DMS53 treated with DMSO at 0.1 percent for 48 hours (cell line): Measurements from ENCODE around the gene ANK2.

ENCODE experiments used
- DNase-seq: peaks from one replicate; lab custom pipeline; 2025; ENCODE audit not compliant: unreplicated experiment; lab: John Stamatoyannopoulos, UW

Gene ANK2

DNA sequence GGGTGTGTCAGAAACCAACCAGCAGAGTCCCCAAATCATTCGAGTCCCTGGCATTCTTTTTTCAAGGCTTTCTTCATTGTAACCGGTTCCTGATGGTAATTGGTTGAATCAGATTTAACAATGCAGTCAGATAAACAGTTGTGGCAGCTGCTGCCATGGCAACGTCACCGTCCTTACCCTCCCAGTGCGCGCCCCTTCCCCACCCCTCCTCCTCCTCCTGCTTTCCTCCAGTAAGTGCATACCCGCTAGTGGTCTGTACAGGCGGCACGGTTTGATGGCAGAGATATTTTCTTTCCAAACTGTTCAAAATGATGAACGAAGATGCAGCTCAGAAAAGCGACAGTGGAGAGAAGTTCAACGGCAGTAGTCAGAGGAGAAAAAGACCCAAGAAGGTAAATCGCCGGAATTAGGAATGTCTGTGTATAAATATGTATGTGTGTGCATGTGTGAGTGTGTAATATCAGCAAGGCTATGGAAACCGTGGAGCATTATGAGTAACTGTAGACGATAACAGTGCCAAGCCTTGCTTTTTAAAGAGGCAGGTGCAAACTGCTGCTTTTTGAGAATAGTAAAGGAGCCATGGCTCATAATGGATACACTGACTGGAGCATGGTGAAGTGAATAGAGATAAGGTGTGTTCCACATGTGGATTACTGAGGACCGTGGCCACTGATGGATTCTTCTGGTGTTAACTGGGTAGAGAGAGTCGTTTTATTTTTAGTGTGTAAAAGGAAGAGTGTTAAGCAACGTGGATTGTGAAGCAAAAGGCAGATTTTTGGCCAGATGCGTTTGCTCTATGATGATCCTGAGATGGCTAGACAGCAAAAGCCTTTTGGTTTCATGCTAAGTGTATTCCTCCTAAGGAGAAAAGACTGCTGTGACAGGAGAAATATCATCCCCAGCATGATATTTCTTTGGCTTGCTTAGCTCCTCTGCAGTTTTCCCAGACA, at the start of gene ANK2:
Gene ANK2, plus strand, starts transcription at position 233 of the 950 bp plus-strand sequence. Its CDS starts 76 bp downstream, at position 309.
- no peak for DNase-seq

DNA sequence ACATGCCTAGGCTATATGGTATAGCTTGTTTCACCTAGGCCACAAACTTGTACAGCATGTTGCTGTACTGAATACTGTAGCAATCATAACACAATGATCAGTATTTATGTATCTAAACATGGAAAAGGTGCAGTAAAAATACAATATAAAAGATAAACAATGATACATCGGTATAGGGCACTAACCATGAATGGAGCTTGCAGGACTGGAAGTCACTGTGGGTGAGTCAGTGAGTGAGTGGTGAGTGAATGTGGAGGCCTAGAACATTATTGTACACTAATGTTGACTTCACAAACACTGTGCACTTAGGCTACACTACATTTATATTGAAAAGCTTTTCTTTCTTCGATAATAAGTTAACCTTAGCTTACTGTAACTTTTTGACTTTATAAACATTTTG, 45.6 kb upstream of the ANK2 start:
- no peak for DNase-seq

DNA sequence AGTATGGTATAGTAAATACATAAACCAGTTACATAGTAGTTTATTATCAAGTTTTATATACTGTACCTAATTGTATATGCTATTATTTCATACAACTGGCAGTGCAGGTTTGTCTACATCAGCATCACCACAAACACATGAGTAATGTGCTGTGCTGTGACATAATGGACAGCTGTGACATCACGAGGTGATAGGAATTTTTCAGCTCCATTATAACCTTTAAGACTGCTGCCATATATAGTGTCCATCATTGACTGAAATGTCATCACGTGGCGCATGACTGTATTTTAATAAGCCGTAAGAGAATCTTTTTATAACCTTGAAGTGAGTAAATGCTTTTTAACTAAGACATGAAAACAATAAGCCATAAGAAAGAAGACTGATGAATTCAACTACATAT, 44.8 kb upstream of the ANK2 start:
- DNase-seq: no peak

DNA sequence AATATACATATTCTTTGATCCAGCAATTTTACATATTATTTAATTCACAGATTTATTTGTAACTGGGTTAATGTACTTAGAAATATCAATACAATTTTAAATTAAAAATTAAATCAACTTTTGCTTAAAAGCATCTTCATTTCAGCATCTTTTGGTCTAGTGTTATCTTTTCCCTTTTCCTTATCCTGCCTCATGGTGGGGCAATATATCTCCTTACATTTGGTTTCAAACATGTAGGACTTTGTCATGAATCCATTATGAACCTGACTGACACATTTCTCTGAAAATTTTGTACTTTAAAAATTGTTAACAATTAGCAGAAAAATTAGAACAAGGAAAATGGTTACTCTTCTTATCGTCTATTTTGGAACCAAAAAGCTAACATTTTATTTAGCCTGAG, 42.8 kb upstream of the ANK2 start:
- no peak for DNase-seq

DNA sequence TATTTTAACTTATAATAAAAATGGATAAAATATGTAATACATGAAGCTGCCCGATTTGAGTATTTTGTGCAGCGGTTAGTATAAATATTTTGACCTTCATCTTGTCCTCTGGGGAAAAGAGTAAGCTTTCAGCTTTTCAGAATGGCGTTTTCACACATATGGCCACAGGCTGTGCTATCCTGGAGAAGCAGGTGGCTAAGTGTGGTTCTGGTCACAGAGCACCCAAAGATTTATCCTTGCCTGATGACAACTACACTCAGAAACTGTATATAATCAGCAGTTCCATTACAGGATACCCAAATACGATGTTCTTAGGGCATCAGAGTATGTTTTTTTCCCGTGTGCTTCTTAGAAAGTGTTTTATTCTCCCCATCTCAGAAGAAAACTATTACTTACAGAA, 42.3 kb upstream of the ANK2 start:
- no peak for DNase-seq

DNA sequence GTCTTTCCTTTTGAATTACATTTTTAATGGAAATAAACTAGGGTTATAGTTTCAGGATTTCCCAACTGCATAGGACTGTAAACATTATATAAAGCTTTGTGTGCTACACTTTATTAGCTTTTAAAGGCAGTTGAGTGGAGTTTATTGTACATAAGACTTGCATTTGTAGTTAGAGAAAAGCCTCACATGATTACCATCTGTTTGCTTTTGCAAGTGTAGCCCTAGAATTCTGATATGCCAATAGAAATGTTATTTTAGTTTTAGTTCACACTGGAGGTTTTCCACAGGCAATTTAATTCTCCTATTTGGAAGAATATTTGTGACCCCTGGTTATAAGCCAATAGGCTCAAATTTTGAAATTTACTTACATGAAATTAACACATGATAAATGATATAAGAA, 41.3 kb upstream of the ANK2 start:
- no peak for DNase-seq

DNA sequence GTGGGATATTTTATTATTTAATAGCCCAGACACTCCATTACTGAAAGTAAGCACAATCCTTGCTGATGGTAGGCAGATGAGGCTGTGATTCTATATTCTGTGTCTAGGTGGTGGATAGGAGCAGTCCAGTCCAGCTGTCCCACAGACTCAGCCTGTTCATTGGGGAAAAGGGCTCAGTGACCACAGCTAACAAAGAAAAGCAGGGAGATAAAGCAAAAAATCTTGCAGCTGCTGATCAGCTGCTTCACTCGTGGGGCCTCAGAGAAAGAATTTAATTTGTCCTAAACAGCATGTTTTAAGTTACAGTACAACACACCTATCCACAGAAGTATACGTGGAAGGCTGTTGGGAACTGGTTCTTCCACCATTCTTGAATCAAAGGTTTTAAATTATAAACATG, 40.7 kb upstream of the ANK2 start:
- DNase-seq: no peak

DNA sequence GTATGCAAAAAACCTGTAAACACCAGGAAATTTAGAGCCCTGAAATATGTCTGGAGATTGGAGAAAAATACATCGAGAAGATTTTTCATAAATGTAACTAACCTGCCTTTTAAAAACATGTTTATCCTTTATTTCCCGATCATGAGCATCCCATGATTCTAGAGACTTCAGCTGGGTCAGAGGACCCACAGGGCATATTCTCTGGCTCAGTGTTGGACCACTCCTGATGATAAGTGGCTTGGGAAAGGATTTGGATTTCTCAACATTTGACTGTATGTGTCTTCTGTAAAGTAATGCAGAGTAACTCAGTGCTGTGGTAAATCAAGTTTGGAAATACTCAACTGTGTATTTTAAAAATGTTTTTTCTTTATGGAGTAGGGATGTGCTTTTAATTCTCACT, 40.0 kb upstream of the ANK2 start:
- no peak for DNase-seq

DNA sequence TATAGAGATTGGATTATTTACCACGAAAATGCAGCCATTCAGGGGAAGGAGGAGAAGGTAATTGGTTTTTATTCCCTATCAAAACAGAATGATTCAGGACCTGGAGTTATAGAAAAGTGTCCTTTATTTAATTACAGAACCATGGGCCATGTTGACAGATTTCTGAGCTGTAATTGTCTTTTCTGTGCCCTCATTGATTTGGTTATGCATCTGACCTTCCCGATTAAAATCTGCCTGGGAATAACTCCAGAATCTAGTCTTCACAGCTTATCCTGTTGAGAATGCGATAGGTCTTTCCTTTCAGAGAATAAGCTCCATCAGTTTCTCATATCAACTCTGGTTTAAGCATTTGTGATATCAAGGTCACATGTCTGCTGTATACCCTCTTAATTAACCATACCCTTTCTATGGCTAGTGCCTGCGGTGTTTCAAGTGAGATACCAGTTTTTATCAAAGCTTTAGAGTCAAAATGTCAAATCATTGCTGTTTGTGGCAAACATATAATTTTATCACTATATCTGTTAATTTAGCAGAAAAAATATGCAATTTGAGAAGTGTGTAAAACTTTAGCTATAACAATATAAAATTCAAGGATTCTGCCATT, 37.2 kb upstream of the ANK2 start:
- no peak for DNase-seq

DNA sequence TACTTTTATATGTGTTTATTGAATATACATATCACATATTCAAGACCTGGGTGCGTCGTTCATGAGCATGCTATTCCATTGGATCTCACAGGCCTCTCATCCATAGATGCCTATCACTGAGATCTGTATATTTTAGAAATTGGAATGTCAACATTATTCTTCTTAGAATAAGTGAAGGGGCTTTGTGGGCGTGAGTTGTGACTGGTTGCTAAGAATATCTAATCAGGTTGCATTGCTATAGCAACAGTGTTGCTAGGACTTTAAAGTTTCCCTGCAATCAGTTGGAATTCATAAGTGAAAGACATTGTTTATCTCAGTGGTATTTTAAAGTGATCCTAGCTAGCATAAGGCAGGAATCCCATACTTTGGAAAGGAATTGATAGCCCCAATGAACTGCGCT, 36.7 kb upstream of the ANK2 start:
- DNase-seq: no peak

DNA sequence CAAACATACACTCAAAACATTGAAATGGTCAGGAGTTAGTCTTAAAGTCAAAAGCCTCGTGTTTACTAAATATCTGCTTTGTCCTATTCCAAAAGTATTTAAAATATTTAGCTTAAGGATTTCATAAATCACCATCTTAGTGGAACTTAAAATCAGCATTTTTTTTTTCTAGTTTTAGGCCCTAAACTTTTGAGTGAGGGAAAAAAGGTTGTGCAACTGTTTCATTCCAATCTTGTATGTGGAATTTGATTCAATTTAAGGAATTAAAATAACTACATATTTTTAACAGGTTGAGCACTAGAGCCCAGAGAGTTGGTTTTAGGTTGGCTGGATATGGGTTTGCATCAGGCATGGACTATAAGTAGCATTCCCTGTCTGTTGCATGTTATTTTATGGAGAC, 35.7 kb upstream of the ANK2 start:
- DNase-seq: no peak

DNA sequence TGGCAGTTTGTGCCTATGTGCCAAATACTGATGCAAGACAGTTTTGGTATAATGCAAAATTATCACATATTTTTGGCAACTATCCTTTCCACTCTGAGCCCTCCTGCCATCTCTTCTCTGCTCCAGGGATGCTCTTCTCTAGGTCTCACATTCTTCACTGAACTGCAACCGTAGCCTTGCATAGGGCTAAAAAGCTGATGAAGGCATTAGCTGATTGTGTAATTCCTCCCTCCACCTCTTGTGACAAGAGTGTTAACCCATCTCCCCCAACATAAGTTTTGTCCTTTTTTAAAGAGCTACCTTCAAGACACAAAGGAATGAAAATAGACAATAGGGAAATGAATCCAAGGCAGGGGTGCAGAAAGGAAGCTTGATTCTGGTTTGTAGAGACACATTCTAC, 33.1 kb upstream of the ANK2 start:
- DNase-seq: no peak

DNA sequence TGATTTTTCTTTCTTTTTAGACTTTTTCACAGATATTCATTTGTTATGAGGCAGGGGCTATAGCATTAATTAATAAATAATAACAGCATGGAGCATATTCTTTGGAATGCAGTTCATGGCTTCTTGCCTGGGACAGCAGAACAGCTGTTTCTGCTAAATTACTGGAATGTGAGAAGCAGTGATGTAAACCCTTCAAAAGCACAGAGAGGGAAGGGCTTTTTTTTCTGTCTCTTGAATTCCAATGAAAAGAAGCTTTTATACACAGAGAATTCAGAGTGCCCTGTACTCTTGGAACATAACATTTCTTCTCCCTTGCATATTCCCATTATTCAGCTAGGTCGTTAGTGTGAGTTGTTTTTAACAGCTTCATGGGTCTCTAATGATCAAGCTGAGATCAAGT, 28.5 kb upstream of the ANK2 start:
- no peak for DNase-seq

DNA sequence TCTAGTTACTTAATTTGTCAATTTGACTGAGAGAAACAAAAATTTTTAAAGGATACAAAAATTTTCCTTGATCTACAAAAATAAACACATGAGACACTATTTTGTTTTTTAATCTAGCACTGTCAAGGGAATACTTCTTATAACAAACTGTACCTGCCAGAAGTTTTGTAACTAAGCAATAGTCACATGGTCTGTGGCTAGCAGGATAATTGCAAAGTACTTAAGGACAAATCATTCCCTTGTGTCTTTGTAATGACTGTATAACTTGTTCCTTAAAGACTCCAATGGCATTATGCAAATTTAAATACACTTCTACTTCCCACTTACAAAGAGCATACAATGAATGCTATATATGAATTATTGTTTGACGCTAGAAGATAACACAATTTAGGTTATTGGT, 25.1 kb upstream of the ANK2 start:
- DNase-seq: no peak

DNA sequence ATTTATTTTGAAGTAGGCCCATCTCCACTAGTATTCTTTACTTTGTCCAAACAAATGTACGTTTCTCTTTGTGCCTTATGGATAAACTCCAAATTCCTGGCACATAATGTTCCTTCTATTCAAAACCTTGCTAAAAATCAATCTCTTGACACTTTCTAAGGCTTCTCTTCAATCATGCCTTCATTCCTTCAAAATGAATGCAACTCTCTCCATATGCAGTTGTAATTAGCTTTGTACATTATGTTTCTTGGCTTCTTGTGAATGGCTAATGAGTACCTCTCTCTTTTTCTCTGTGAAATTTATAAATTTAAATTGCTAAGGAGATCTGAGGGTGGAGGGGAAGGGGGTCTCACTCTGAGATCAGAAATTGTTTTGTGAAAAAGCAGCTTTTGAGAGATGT, 24.0 kb upstream of the ANK2 start:
- DNase-seq: no peak

DNA sequence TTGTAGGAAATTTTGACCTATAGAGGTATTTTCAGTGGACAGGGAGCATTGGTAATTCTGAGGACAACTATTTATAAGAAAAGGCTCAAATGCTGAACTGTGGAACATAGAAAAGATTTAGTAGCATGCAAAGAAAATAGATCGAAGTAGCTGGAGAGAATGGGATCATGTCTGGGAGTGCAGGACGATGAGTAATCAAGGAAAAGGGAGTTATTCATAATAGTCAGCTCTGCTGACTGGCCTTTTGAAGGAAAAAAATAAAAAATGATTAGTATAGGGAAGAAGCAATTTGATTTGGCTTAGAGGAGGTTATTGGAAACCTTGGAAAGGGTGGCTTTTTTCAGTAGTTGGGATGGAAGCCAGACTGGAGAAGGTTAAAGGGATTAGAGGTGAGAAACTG, 22.9 kb upstream of the ANK2 start:
- DNase-seq: no peak

DNA sequence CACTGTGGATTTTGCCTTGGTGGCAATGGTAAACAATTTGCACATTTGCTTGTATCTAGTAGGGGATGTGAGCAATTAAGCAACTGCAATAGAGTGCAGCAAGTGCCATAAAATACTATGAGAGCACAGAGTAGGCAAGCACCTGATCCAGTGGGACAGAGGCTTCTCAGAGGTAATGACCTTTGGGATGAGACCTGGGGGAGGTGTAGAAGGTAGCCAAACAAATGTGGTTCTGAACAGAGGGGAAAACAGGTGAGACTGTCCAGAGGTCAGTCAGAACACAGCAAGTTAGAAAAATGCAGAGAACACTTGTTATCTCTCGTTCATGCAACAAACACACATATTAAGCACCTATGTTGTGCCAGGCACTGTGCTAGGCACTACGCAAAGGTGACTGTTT, 21.4 kb upstream of the ANK2 start:
- no peak for DNase-seq

DNA sequence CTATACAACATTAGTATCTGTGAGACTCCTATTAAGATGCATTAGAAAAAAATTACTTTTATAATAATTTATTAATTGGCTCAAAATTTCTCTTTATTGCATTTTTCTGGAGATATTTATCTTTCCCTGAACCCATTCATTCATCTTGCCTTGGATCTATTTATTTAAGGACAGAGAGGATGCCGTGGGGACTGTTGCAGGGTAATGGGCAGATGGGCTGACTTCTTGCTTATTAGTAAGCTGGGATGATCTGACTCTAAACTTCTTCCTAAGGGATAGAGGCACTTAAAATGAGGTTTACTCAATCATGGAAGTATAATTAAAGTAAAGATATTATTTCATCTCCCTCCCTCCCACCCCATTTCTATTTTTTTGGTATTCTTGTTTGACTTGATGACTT, 18.2 kb upstream of the ANK2 start:
- DNase-seq: no peak

DNA sequence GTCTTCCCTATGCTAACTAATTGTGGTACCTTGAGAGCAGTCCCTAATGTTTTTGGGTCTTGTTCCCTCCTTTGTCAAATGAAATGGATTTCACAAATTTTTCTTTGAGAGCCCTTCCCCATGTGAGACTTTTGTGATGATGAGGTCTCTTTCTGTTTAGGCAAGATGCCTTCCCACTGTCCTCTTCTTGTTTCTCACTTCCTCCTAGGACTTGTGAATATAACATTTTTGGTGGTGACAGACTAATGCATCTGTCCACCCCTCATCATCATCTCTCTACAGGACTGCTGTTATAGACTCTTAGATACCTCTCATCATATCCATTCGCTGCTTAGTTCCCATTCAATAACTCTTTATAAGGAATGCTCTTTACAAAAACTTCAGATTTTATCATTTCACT, 8.7 kb upstream of the ANK2 start:
- DNase-seq: no peak

DNA sequence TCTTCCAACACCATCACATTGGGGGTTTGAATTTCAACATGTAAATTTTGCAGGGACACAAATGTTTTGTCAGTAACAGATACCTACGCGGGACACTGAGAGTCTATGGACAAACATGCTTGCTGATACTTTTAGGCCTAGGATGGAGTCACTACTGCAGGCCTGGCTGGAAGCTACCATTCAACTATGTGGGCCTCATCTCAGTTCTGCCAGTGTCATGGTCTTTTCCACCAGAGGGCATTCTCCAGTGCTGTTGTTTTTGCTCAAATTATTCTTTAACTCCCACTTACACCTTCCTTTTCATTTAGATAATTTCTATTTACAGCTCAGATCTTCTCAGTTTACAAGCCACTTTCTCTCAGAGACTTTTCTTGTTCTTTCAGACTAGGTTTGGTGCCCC, 7.0 kb upstream of the ANK2 start:
- DNase-seq: no peak

DNA sequence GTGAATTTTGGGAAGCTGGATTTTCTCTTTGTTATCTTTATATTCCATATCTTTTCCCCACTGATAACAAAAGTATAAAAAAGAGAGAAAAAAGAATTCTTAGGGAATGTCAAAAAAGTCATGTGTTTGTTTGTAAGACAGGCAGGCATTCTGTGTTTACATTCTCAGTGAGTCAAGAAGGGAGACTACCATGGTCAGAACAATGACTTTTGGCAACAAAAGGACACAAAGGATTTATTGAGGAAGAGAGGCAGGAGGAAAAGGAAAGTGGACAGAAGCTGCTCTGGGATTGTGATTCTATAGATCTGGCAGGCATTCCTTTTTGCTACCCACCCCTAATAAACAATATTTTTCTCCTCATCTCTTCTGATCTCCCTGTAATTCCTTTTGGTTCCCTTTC, 5.9 kb upstream of the ANK2 start:
- DNase-seq: no peak

DNA sequence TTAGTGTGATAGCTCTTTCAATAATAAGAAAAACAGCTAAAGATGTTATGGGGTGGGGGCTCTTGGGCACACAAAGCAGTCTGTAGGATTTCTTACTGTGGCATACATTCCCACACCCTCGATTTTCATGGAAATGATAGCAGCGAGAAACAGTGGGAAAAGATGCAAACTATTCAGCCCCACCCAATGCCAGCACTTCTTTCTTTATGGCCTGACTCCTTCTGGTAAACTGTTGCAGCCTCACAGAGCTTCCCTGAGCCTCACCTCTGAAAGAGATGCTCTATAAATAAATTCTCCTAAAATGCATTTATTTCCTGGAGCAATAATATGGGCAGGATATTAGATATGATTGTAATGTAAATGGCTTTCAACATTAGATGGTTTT, 910 bp downstream of the ANK2 start:
- no peak for DNase-seq

DNA sequence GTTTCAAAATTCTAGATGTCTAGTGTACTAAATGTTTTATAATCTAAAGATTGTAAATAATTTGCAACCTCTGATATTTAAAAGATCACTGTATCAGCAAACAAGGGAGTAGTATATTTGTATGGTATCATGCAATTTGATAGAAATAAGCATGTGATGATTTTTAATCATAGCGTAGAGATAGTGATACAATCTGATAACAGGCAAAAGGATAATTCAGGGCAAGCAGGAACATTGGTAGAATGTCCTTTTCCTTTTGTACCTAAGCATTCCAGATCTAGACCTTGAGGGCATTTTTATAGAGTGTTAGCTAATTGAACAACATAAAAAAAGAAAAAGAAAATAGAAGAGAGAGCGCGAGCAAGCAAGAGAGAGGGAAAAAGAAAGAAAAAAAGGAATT, 1.4 kb downstream of the ANK2 start:
- DNase-seq: no peak
